ENCODE results near the gene COA7.

GRCh38 chr1:52641307-52641706 lies 56.8 kb downstream of the COA7 start:
- TF ChIP-seq, protein P1, sequence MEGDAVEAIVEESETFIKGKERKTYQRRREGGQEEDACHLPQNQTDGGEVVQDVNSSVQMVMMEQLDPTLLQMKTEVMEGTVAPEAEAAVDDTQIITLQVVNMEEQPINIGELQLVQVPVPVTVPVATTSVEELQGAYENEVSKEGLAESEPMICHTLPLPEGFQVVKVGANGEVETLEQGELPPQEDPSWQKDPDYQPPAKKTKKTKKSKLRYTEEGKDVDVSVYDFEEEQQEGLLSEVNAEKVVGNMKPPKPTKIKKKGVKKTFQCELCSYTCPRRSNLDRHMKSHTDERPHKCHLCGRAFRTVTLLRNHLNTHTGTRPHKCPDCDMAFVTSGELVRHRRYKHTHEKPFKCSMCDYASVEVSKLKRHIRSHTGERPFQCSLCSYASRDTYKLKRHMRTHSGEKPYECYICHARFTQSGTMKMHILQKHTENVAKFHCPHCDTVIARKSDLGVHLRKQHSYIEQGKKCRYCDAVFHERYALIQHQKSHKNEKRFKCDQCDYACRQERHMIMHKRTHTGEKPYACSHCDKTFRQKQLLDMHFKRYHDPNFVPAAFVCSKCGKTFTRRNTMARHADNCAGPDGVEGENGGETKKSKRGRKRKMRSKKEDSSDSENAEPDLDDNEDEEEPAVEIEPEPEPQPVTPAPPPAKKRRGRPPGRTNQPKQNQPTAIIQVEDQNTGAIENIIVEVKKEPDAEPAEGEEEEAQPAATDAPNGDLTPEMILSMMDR (IDR thresholded peaks at IDR 0.05), result no peak
- TF ChIP-seq POLR2A (IDR thresholded peaks at IDR 0.05), result no peak
